Endothelial cell of umbilical vein (primary cell): Measurements from ENCODE around the gene THSD4. TPM values are rescaled to one million over a fixed set of nuclear protein-coding genes. Genes with fewer than 3 reads are reported as not detected.

ENCODE experiments used
- BruUV-seq: library from RNA; stranded (reverse); fragments of 400-500 nt; replicated peaks from 2 replicates; lab custom pipeline; 2021; lab: Mats Ljungman, UMichigan
- CTCF ChIA-PET: fragments of 300-600, 350-600 bp; sonication (Branson Sonifier 250); formaldehyde crosslinking; loops from one replicate; lab custom pipeline; 2021; ENCODE audit warnings: antibody characterized with exemption, inconsistent platforms; lab: Charles Lee
- POLR2A ChIA-PET: fragments of 300-600, 350-600 bp; sonication (Branson Sonifier 250); formaldehyde crosslinking; loops from one replicate; lab custom pipeline; 2021; ENCODE audit warnings: antibody characterized with exemption, inconsistent platforms; lab: Charles Lee
- DNase-seq: peaks from one replicate; pipeline ENCODE4 v3.0.0-alpha.2; 2011; ENCODE audit warnings: low read depth, low spot score
- FAIRE-seq: peaks from 2 replicates; lab custom pipeline; 2011; peaks lifted over from hg19 to GRCh38; lab: Jason Lieb, UNC
- H2AFZ ChIP-seq: 2 replicates; pipeline ENCODE4 v1.6.0; 2012; ENCODE audit warnings: low read depth, low read length, control low read depth, inconsistent platforms
- H3K27ac ChIP-seq: 2 replicates; pipeline ENCODE4 v1.5.1; 2011; ENCODE audit warnings: low read depth, mild to moderate bottlenecking, control low read depth, low read length, moderate library complexity; ENCODE audit not compliant: insufficient read depth
- H3K27me3 ChIP-seq, 2 experiments: 2 replicates each; pipeline versions ENCODE4 v1.6.0 to v1.6.1; 2011; ENCODE audit warnings: low read length in 2 of 2, mixed read lengths in 1 of 2; ENCODE audit not compliant: control insufficient read depth in 2 of 2, insufficient read depth in 2 of 2
- H3K36me3 ChIP-seq, 2 experiments: 2 replicates in 1 of 2; 3 replicates in 1 of 2; pipeline ENCODE4 v1.5.1; 2011; ENCODE audit warnings: low read length in 2 of 2, mild to moderate bottlenecking in 1 of 2, moderate library complexity in 1 of 2; ENCODE audit not compliant: control insufficient read depth in 2 of 2, insufficient read depth in 2 of 2; ENCODE audit errors: extremely low read depth in 1 of 2
- H3K4me1 ChIP-seq: 3 replicates; pipeline ENCODE4 v1.5.1; 2011; ENCODE audit warnings: mild to moderate bottlenecking, low read length; ENCODE audit not compliant: control insufficient read depth, insufficient read depth; ENCODE audit errors: extremely low read depth
- H3K4me2 ChIP-seq: 2 replicates; pipeline ENCODE4 v1.6.1; 2011; ENCODE audit warnings: low read length, control low read depth, mixed read lengths; ENCODE audit not compliant: insufficient read depth
- H3K4me3 ChIP-seq, 3 experiments: fragments of 200-600 bp in 1 of 3; sonication (generic), shearing (Covaris generic) in 1 of 3; replicated peaks in 1 of 3; 2 replicates each; pipeline ENCODE4 v1.5.1; 2011 to 2016; ENCODE audit warnings: control low read depth in 3 of 3, low read length in 3 of 3, mild to moderate bottlenecking in 2 of 3, inconsistent platforms in 1 of 3, low read depth in 1 of 3, moderate library complexity in 1 of 3; ENCODE audit not compliant: insufficient read depth in 1 of 3
- H3K79me2 ChIP-seq: 2 replicates; pipeline ENCODE4 v1.6.0; 2012; ENCODE audit warnings: low read length, inconsistent platforms; ENCODE audit not compliant: control insufficient read depth, insufficient read depth
- H3K9ac ChIP-seq: replicated peaks from 2 replicates; pipeline ENCODE3; 2011; ENCODE audit warnings: low read length, control low read depth; ENCODE audit not compliant: insufficient read depth; ENCODE audit errors: extremely low read depth
- H3K9me1 ChIP-seq: replicated peaks from 3 replicates; pipeline ENCODE4 v1.6.0; 2011; ENCODE audit warnings: mild to moderate bottlenecking, low read length; ENCODE audit not compliant: control insufficient read depth, insufficient read depth; ENCODE audit errors: extremely low read depth
- H3K9me3 ChIP-seq: replicated peaks from 2 replicates; pipeline ENCODE4 v1.5.1; 2012; ENCODE audit warnings: low read length, inconsistent platforms; ENCODE audit not compliant: control insufficient read depth, insufficient read depth
- H4K20me1 ChIP-seq: replicated peaks from 2 replicates; pipeline ENCODE3; 2011; ENCODE audit warnings: mild to moderate bottlenecking, low read length; ENCODE audit not compliant: control insufficient read depth, insufficient read depth; ENCODE audit errors: extremely low read depth
- EZH2 ChIP-seq: IDR thresholded peaks from 2 replicates; pipeline ENCODE4 v1.6.1; 2012; ENCODE audit warnings: borderline replicate concordance, low read depth, mild to moderate bottlenecking, moderate library complexity, low read length, inconsistent platforms; ENCODE audit not compliant: severe bottlenecking
- FOS ChIP-seq: IDR thresholded peaks from 2 replicates; pipeline ENCODE4 v1.6.1; 2011; ENCODE audit warnings: mild to moderate bottlenecking, low read length, moderate library complexity, borderline replicate concordance; ENCODE audit not compliant: insufficient read depth
- GATA2 ChIP-seq: IDR thresholded peaks from 2 replicates; pipeline ENCODE4 v1.7.0; 2011; ENCODE audit warnings: low read depth, mild to moderate bottlenecking, moderate library complexity, mixed read lengths, low read length; ENCODE audit not compliant: insufficient read length, insufficient read depth
- JUN ChIP-seq: IDR thresholded peaks from 2 replicates; pipeline ENCODE4 v1.6.1; 2011; ENCODE audit warnings: borderline replicate concordance, low read depth; ENCODE audit not compliant: insufficient read length, insufficient read depth
- MAX ChIP-seq: IDR thresholded peaks from 2 replicates; pipeline ENCODE4 v1.6.1; 2011; ENCODE audit not compliant: insufficient read depth, insufficient read length
- MYC ChIP-seq: IDR thresholded peaks from one replicate; pipeline ENCODE4 v1.6.1; 2011; ENCODE audit warnings: mild to moderate bottlenecking, low read depth, low read length
- POLR2A ChIP-seq: IDR thresholded peaks from 2 replicates; pipeline ENCODE4 v1.6.1; 2012; ENCODE audit warnings: low read depth, mild to moderate bottlenecking, control low read depth, low read length
- POLR2AphosphoS5 ChIP-seq: IDR thresholded peaks from 2 replicates; pipeline ENCODE4 v1.6.1; 2012; ENCODE audit warnings: low read depth, mild to moderate bottlenecking, control low read depth, low read length, moderate library complexity; ENCODE audit not compliant: insufficient read depth
- dilution Hi-C: fragments of 300-500 bp; cut with MboI; formaldehyde crosslinking; loops from one replicate; pipeline ENCODE4 v1.15.0; 2019; ENCODE audit warnings: low sequenced_read_pairs; ENCODE audit not compliant: extremely low pct_ligation_motif_present
- intact Hi-C: fragments of 100-400 bp; cut with micrococcal nuclease; formaldehyde crosslinking; loops from one replicate; pipeline ENCODE4 v1.10.0; 2022
- polyA plus RNA-seq, 4 experiments: library from polyadenylated mRNA; depleted of rRNA in 3 of 4; stranded (reverse) in 3 of 4; unstranded in 1 of 4; fragments of >200 nt; gene quantifications; 2 replicates each; pipeline versions ENCODE4 v1.2.1 to v1.2.3, GENCODE V29; 2011 to 2012; ENCODE audit warnings: missing spikeins in 1 of 4
- total RNA-seq: library from RNA; stranded (reverse); gene quantifications from 2 replicates; pipeline ENCODE4 v1.2.3, GENCODE V29; 2021
- TF ChIP-seq, protein P1 (sequence below), 2 donors: IDR thresholded peaks; 1 replicate in 1 of 2; 2 replicates in 1 of 2; pipeline ENCODE4 v1.5.1; 2011; ENCODE audit warnings: low read length in 2 of 2, mild to moderate bottlenecking in 2 of 2, moderate library complexity in 2 of 2, control low read depth in 1 of 2, inconsistent platforms in 1 of 2, low read depth in 1 of 2; ENCODE audit not compliant: insufficient read depth in 1 of 2; ENCODE audit errors: extremely low read depth in 1 of 2

The THSD4 gene
- total and polyA plus RNA-seq, 2 donors (not counting 3 experiments of a cell fraction or from before 2014, with no cell fraction given): 9.9 to 25.4 TPM

GRCh38 chr15:71639471-71639870, 524.2 kb downstream of the THSD4 start:
- H3K79me2 ChIP-seq: no peaks in the 10 kb centered on the region
- no peaks in the 10 kb centered on the region for H3K27me3 ChIP-seq
- H3K9me3 ChIP-seq: no peaks in the 10 kb centered on the region
- H3K9ac ChIP-seq: no peak overlapping the region
- ChIA-PET CTCF (interaction anchor here (1.8 kb wide), 1 partner anchor 12 kb away, joined by 5 read pairs; no protein-coding TSS in a partner anchor), POLR2A (no interaction called here)
- H2AFZ ChIP-seq: no peak overlapping the region
- no peak overlapping the region for H3K4me3 ChIP-seq
- H4K20me1 ChIP-seq: no peaks in the 10 kb centered on the region
- H3K36me3 ChIP-seq: no peaks in the 10 kb centered on the region
- intact Hi-C loops (no loop called here), dilution Hi-C loops (no loop called here)
- no peak overlapping the region for H3K27ac ChIP-seq
- FAIRE-seq: peak; percentile 4
- TF ChIP-seq MAX (no peak), MYC (no peak), JUN (no peak), GATA2 (no peak), POLR2A (no peak), POLR2AphosphoS5 (no peak), FOS (no peak), EZH2 (no peak)
- TF ChIP-seq, protein P1, sequence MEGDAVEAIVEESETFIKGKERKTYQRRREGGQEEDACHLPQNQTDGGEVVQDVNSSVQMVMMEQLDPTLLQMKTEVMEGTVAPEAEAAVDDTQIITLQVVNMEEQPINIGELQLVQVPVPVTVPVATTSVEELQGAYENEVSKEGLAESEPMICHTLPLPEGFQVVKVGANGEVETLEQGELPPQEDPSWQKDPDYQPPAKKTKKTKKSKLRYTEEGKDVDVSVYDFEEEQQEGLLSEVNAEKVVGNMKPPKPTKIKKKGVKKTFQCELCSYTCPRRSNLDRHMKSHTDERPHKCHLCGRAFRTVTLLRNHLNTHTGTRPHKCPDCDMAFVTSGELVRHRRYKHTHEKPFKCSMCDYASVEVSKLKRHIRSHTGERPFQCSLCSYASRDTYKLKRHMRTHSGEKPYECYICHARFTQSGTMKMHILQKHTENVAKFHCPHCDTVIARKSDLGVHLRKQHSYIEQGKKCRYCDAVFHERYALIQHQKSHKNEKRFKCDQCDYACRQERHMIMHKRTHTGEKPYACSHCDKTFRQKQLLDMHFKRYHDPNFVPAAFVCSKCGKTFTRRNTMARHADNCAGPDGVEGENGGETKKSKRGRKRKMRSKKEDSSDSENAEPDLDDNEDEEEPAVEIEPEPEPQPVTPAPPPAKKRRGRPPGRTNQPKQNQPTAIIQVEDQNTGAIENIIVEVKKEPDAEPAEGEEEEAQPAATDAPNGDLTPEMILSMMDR (IDR thresholded peaks at IDR 0.05; ENCODE audit: extremely low read depth in 1 of 2, insufficient read depth in 1 of 2, low read depth in 1 of 2, low read length in 2 of 2): no peak
- H3K4me1 ChIP-seq: peaks cover 7% of the 10 kb centered on the region
- H3K4me2 ChIP-seq: no peak overlapping the region
- no TSS peak for BruUV-seq
- no peak for DNase-seq
- H3K9me1 ChIP-seq: no peaks in the 10 kb centered on the region
